Measurements from ENCODE around the gene ACACA. TPM values are rescaled to one million over a fixed set of nuclear protein-coding genes. Genes with fewer than 3 reads are reported as not detected.
A peak's percentile ranks its signal among the peaks of the same experiment; 100 is the strongest.

The ACACA gene
- total RNA-seq, 1 donor from 2014 or later, result 29.2 TPM

DNA sequence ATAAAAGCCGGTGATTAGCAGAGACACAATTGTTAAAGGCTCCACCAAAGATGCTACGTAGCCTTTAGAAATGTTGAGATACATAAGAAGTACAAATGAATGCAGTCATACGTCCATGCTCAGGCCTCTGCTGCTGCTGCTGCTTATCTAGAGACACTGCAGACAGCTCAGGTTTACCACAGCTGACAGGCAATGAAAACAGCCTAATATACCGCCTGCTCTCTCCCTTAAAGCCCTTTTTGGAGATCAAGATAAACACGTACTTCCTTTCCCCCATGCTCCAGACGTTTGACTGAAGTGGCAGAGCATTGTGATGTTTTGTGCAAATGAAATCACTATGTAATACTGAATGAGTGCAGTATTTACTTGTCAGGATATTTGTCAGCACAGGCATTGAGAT, 272.6 kb downstream of the ACACA start:
- peak in 1 of 2 donors; percentile 22 for DNase-seq (ENCODE audit: low read depth in 2 of 2)

DNA sequence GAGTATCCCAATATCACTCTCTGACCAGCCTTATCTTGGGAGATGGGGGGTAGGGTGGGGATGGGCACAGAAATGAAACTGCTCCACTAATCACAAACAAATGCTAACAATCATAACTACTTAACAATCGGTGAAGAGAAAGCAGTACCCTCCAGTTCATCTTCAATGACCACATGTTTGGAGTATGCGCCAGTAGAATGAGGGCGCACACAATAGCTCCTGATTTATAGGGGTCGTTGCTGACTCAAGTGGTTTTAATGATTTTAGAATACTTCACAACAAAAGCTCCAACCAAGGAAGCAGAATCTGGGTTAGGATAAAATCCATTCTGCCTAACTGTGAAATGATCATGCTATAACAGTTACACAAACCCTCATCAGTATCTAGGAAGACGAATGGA, 273.5 kb downstream of the ACACA start:
- DNase-seq (ENCODE audit: low read depth in 2 of 2), result no peak

DNA sequence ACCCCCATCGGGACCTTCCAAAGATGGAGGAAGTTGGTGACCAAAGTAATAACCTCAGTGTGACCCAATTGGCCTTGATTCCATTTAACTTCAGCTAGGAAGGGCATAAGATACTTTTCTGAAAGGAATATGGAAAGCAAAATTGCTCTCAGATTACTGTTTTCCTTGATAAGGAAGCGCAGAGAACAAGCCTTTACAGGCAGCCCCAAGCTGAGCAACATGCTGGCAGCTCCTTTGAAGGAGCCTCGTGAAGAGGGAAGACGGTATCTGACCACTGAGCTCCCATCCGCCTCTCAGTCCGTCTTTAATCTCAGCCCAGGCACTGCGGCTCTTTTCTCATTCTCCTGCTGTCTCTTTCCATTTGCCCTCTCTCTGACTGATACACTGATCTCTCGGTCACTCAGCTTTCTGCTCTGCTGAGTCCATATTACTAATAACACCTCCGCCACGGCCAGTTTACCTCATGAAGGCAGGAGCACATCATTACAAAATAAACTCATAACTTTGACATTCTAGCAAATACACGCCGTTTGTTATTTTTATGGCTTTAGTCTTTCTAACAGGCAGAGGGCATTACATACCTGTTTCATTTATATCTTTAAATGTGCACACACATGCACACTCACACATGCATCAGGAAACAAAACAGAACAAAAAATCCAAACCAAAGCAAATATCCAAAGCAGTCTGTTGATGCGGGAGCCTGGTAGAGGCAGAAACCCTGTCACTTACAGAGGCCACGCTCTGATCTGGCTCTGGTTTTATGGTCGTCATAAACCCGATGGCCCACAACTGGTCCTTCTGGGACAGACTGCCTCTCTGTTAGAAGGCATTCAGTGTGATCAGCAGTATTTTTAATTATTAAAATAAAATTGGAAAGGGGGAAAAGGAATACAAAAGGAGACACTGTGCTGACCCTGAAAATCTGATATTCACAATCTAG, 274.7 kb downstream of the ACACA start:
- DNase-seq (ENCODE audit: low read depth in 2 of 2), result no peak

DNA sequence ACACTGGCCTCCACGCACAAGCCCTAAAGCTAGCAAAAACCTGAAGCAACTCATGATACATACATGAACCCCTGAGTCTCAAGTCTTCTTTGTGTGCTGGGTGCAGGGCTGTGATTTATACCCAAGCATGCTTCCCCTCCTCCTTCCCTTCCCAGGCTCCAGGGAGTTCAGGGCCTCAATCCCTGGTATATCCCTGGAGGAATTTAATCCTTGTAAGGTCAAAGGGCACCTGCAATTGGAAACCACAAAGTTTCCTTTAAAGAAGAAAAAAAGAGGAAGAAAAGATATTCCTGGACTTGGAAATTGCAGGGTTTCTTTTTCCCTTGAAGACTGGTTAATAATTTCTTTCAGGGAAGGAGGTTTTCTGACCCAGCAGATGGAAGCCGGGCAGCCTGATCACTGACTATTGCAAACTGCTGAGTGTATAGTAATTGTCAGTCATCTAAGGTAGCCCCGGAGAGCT, 275.6 kb downstream of the ACACA start:
- peak in 1 of 2 donors; percentile 25 for DNase-seq (ENCODE audit: low read depth in 2 of 2)

DNA sequence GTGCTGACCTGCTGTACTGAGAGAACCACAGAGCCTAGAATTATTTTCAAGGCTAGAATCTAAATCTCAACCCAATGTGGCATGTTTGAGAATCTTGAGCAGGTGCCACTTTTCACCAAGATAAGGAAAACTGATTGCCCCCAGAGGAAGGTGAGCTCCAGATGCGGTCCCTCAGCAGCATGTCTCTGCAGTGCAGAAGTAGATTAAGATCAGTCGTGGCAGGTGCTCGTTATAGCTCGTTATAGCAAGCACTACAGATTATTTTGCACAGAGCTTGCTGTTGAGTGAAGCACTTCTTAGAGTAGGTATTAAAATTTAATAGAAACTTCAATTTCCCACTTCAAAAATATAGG, 281.8 kb downstream of the ACACA start:
- no peak for DNase-seq (ENCODE audit: low read depth in 2 of 2)

DNA sequence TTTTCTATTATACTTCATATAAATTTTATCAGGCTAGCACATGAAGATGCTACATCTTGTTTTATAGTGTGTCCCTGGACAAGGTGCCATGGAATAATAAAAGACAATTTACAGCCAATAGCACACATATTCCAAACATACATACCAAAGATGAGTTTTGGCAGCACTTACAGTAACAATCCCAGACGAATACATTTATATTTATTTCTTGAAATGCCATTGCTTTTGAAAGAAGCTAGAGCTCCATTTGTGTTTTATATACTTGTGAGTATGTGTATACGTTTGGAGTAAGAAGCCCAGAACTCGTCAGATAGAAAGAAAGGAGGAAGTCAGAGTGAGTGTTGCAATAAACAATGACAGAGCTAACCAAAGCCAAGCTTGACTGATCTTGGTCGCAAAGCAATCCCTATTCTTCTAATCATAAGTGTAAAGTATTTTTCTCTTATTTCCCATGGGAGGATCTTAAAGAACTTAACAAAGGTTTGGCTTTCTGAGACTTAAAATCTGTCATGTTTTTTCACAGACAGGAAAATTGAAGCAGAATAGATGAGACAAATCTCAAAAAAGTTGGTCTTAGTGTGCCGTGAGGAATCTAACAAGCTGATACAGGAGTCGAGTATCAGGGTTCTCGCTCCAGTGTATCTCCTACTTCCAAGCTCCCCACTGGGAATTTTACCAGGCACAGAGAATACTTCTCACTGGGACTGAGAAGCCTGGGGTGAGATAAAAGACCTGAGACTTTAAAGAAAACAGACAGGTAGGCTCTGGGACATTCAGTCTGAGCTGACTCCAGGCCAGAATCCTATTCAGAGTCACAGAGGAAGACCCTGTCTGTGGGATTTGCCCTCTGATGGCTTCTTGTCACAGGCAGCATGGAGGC, 282.5 kb downstream of the ACACA start:
- DNase-seq (ENCODE audit: low read depth in 2 of 2), result no peak

DNA sequence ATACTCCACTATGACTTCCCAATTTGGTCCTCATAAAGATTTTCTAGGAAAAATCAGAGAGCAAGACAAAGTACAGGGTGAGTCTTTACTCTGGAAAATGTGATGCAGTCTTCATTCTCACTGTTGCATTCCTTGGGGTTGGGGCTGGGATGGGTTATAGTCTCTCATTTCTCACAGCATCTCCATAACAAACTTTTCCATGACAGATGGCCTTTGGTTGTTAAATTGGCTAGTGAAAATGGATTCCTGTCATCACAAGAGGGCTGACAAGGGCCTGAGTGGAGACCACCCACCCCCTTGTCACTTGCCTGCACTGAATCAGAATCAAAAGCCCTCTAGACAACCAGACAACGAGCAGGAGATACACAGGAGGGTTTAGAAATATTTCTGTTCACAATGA, 283.2 kb downstream of the ACACA start:
- no peak for DNase-seq (ENCODE audit: low read depth in 2 of 2)

DNA sequence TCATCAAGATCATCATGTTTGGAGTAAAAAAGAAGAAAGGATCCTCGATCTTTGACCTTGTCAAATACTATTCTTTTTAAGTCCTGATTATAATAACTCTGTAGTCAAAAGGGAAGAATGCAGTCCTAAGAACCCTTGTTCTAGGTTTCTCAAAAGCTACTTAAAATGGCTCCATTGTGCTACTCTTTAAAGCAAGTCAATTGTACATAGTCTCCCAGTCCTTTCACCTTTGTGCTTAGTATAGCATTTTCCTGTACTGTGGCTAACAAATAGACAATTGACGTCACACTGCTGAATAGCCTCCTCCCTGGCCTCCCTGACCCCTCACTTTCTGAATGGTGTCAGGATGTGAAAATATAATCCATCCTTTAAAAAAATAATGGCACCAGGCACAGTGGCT, 285.0 kb downstream of the ACACA start:
- no peak for DNase-seq (ENCODE audit: low read depth in 2 of 2)

DNA sequence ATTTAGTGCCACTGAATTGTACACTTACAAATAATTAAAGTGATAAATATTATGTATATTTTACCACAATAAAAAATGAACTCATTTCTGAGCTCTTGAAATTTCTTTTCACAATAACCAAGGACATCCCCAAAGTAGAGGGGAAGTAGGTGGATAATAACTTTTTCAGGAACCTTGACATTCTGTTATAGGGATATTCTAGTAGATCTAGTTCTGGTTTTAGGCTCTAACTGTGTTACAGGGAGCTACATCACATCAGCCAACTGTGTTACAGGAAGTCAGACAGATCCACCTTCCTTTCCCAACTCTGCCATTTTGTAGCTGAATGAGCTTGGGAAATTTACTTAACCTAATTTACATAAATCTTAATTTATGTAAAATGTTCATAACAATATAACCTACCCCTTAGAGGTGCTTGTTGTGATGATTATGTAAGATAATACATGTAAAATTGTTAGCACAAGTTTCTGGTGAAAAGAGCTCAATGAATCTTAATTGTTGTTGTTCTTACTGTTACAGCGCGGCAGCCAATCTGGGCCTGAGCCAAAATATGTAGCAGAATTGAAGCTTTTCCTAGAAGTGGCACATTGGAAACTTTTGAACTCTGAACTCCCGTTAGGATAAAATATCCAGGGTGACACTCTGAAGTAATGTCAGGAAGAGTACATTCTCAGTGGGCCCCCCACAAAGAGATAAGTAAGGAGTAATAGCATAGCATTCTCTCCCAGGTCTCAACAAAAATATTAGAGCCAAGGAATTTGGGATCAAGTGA, 288.1 kb downstream of the ACACA start:
- DNase-seq (ENCODE audit: low read depth in 2 of 2), result peak in 1 of 2 donors; percentile 51

DNA sequence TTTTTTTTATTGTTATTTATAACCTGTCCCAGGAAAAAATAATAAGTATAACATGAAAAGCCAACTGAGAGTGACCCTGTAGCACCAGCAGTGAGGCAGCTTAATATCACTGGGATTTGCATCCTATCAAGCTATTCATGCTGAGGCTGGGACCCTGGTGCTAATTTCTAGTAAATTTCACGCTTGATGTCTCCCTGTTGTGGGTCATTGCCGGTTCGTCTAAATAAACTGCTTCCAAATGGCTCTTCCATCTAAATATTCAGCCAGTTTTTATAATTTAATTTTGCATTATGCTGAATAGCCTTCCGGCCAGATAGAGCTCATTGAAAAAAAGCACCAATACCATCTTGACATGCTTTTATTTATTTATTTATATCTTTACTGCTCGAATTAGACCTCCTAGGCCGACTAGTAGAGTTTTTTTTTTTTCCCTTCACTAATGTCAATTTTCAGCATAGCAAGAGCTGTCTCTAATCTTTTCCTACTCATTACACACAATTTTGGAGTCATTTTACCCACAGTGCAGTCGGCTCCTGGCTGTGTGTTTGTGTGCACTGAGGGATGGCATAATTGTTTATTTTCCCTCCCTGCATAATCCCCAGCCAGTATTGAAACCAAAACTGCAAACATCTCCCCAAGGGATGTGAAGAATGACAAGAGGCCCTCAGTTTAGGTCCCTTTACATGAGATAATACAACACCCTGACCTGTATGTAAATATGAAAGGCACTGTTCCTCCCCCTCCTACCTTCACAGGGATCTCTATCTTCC, 289.1 kb downstream of the ACACA start:
- DNase-seq (ENCODE audit: low read depth in 2 of 2), result no peak

DNA sequence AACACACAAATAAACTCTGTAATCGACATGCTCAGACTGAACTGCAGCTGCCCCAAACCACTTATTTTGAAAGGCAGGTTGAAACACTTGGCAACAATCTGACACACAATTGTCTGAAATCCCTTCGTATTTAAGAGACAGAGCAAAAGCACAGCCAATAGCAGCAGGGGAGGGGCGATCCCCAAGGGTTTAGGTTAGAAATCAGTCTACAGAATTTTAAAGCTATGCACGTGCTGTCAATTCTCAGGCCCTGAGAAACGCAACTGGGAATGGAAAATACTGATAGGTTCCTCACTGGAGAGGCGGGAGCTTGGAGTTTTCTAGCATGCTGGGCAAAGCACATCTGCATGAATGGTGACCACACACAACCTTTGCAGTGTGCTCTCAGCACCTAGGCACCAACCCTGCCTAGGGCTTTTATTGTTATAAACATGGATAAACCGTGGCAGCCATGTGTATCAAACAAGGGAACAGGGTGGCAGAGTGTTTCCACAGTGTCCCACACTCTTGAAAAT, 289.9 kb downstream of the ACACA start:
- no peak for DNase-seq (ENCODE audit: low read depth in 2 of 2)

DNA sequence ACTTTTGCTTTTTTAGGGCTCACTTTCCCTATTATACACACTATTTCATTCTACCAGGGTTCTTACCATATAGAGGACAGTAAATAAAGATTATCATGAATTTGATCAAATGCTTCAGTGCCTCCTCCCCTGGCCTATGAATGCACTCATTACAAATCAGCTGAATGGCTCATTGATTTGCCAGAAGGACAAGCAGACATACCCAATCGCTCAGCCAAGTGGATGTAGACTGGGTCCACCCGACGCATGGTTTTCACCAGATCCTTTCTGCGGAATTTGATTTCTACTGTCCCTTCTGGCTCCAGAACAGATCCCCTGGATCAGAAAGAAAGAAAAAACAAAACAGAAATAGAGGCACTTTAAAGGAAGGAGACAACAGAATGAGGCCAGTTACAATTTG, 295.3 kb downstream of the ACACA start:
- no peak for DNase-seq (ENCODE audit: low read depth in 2 of 2)

DNA sequence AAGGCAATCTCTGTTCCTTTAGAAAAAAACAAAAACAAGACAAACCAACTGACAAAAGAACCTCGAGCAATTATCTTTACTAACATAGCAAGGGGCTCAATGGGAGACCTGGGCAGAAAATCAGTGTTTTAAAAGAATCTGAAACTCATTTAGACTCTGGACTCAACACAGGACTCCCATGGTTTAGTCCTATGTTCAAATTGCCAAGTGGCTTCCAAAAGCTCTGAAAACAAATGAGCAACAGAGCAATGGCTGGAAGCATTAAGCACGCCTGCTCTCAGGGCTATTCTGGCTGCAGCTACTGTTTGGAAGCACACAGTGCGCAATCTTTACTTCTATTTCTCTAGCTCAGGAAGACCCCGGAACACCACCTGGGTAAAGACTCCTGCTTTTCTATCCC, 295.9 kb downstream of the ACACA start:
- DNase-seq (ENCODE audit: low read depth in 2 of 2), result no peak

DNA sequence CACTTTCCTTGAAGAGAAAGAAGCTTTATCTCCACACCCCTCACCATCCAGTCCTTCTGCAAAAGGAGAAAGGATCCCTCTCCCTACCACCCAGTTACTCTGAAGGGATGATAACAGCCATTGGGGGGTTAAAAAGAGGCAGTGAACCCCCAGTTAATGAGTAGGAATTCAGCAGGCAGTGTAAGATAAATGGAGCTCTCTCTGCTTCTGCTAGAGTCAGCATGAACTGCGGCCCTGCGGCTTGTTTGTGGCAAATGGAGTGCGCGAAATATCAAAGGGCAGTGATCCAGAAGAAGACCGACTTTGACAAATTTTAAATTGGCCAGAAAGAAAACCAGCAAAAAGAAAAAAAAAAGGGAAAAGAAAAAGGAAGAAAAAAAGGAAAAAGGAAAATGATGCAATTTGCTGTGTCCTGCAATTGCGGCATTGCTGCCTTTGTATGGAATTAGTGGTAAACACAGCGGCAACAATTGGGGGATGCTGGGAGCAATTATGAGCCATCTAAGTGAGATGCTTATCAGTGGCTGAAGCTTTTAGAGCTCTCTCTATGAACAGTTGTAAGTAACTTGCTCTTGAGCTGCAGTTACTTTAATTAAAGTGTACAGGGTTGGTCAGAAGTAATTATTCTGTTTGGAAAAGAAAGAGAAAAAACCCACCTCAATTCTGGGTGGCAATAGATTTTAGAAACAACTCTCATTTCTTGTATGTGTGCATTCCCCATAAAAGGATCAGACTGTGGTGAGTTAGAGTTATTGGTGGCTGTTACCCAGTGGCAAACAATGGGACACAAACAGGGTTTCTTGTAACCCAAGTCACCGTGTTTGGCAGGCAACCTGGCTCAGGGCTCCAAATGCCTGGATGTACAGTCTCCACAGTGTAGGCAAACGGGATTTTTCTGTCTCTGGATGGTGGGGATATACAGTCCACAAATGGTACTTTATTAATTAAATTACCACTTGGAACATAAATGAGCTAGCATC, 296.6 kb downstream of the ACACA start:
- no peak for DNase-seq (ENCODE audit: low read depth in 2 of 2)

DNA sequence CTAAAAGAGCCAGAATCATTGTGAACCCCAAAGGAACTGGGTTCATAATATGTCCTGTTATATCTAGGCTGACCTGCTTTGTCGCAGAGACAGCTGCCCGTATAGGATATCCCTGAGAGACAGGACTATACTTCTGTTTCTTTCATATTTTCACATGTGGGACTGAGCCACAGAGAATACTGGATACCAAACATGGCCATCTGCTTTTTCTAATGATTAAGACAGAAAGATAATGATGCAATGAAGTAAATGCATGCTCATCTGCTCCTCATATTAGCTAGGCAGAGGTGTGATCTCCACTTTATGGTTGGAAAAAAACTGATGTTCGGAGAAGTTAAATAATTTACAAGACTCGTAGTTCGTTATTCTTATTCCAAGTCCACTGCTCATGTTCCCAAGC, 297.5 kb downstream of the ACACA start:
- DNase-seq (ENCODE audit: low read depth in 2 of 2), result no peak

DNA sequence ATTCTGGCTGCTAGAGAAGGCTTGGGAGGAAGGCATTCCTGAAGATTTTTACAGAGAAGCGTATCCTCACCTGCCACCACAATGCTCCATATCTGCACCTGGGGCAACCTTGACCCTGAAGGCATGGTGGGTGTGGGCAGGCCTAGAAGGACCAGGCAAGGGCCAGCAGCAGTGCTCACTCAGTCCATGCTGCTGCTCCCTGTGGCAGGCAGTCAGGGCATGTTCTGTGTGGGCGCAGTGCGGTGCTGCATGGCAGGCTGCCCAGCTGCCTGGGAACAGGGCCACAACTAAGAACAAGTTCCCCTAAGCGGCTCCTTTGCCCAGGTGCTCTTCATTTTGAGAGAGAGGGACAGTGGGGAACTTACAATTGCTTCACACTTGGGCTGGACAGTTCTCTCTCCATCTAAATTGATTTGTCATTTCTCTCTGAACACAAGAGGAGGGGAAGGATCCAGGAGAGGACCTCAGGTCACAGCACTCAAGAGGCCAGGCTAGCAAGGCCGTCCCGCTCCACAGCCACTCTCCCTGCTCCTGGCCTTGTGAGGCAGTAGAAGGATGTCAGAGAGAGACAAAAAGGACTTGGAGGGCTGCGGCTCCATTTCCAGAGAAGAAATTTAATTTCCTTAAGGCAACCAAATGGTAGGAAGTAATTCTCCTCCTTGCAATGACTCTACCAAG, 299.1 kb downstream of the ACACA start:
- peak in 1 of 2 donors; percentile 33 for DNase-seq (ENCODE audit: low read depth in 2 of 2)

DNA sequence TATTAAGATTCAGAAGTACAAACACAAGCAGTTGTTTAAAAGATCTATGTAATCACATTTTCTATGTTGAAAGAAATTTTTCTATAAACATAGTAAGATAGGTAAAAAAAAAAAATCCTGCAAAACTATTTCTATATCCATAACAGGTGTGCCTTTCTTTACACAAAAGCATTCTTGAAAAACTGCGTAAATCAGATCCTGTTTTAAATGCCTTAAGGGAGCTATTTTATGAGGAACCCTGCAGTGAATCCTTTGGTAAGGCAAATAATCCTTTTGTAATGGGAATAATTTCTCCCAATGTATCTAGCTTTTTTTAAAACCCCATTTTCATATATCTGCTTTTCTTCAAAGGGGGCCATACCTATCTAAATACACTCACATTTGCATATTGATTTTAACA, 300.6 kb downstream of the ACACA start:
- no peak for DNase-seq (ENCODE audit: low read depth in 2 of 2)

DNA sequence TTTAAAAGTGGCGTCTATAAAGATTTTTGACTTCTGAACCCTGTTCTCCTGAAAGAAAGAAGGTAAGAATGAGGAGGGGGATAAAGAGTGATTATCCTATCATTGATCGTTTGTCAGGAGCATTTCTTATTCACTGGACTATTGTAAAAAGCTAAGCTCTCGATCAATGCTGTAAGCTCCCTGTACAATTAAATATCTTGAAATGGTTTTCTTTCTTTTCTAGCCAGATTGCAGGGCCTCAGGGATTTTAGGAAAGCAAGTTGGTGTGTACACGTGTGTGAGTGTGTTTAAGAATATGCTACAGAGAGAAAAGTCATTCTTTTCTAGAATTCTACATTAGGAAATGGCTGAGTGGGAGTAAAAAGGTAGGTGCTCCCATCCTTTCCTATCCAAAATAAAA, 303.4 kb downstream of the ACACA start:
- no peak for DNase-seq (ENCODE audit: low read depth in 2 of 2)

DNA sequence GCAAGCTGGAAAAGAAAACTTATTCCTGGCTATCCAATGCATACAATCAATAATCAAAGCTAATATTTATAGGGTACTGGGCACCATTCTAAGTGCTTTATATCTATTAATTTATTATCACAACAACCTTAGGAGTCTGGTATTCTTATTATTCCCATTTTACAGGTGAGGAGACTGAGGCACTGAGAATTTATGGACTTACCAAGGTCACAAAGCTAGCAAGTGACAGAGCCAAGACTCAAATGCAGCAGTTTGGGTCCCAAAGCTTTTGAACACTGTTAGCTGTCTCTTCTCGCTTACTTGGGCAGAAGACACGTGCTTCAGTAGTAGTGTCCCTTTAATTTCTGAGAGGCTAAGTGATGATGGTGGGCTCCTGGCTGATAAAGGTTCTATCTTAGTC, 305.3 kb downstream of the ACACA start:
- DNase-seq (ENCODE audit: low read depth in 2 of 2), result no peak
